NCI-H2107 (cell line): ENCODE results near the gene NRXN3.

ENCODE experiments used
- DNase-seq: peaks from one replicate; lab custom pipeline; 2025; lab: John Stamatoyannopoulos, UW

The NRXN3 gene

GRCh38 chr14:78714711-78715110 lies 544.5 kb downstream of the NRXN3 start:
- DNase-seq: no peak

- peak; percentile 51 for DNase-seq
Measured at GRCh38 chr14:78721756-78722480, 551.7 kb downstream of the NRXN3 start.

GRCh38 chr14:78725086-78725485 lies 554.9 kb downstream of the NRXN3 start:
- no peak for DNase-seq

GRCh38 chr14:78737116-78737515 lies 566.9 kb downstream of the NRXN3 start:
- no peak for DNase-seq

GRCh38 chr14:78737601-78738000 lies 567.4 kb downstream of the NRXN3 start:
- DNase-seq: no peak

- no peak for DNase-seq
Measured at GRCh38 chr14:78746086-78746595, 576.0 kb downstream of the NRXN3 start.

GRCh38 chr14:78747813-78748212 lies 577.6 kb downstream of the NRXN3 start:
- DNase-seq: no peak

- no peak for DNase-seq
Measured at GRCh38 chr14:78752518-78753188, 582.5 kb downstream of the NRXN3 start.

- no peak for DNase-seq
Measured at GRCh38 chr14:78754059-78754458, 583.9 kb downstream of the NRXN3 start.

GRCh38 chr14:78758333-78758732 lies 588.2 kb downstream of the NRXN3 start:
- DNase-seq: peak; percentile 40

GRCh38 chr14:78762331-78762730 lies 592.2 kb downstream of the NRXN3 start:
- DNase-seq: no peak

- DNase-seq: no peak
Measured at GRCh38 chr14:78763746-78764145, 593.6 kb downstream of the NRXN3 start.

- no peak for DNase-seq
Measured at GRCh38 chr14:78764240-78764639, 594.1 kb downstream of the NRXN3 start.

- DNase-seq: no peak
Measured at GRCh38 chr14:78764645-78765044, 594.5 kb downstream of the NRXN3 start.

- DNase-seq: no peak
Measured at GRCh38 chr14:78767436-78767835, 597.3 kb downstream of the NRXN3 start.

GRCh38 chr14:78782551-78782950 lies 612.4 kb downstream of the NRXN3 start:
- no peak for DNase-seq

GRCh38 chr14:78785265-78785664 lies 615.1 kb downstream of the NRXN3 start:
- DNase-seq: no peak

GRCh38 chr14:78788467-78789360 lies 618.5 kb downstream of the NRXN3 start:
- DNase-seq: no peak

GRCh38 chr14:78790271-78790670 lies 620.1 kb downstream of the NRXN3 start:
- DNase-seq: no peak

- DNase-seq: no peak
Measured at GRCh38 chr14:78798757-78799156, 628.6 kb downstream of the NRXN3 start.

GRCh38 chr14:78805570-78805969 lies 635.4 kb downstream of the NRXN3 start:
- DNase-seq: no peak

- no peak for DNase-seq
Measured at GRCh38 chr14:78823035-78823434, 652.9 kb downstream of the NRXN3 start.
